ENCODE data around the gene DTNB.
"Not testable (repeated sequence)": the region's sequence is repeated elsewhere in the genome, so short reads cannot be mapped to it uniquely, and the experiment has no call there.

Gene DTNB

GRCh38 chr2:25576596-25576995, 96.8 kb downstream of the DTNB start:
- Mint-ChIP-seq H3K36me3 (ENCODE audit: low read depth) (peaks cover 13% of the 10 kb centered on the region), H3K27ac (no peak overlapping the region), H3K27me3 (ENCODE audit: low read depth) (no peaks in the 10 kb centered on the region), H3K9me3 (no peaks in the 10 kb centered on the region), H3K4me3 (no peak overlapping the region), H3K4me1 (ENCODE audit: low read depth) (peaks cover 4% of the 10 kb centered on the region)
- DNase-seq (ENCODE audit: low spot score) = no peak

DNA sequence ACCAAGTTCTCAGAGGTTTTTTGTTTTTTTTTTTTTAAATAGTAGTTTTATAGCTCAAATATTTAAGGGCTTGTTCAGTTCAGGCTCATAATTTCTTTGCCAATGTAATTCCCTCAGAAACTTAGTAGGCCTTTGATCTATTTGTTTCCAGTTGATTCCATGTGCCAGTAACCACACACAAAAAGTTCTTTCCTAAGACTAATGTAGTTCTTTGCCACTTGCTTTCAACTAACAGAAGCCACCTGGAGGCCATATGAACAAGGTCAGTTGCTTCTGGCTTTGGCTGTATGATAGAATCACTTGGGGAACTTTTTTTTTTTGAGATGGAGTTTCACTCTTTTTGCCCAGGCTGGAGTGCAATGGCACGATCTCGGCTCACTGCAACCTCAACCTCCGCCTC, 100.7 kb downstream of the DTNB start:
- no peak overlapping the region for H3K4me3 Mint-ChIP-seq
- H3K27ac Mint-ChIP-seq = no peak overlapping the region
- H3K9me3 Mint-ChIP-seq = no peaks in the 10 kb centered on the region
- no peak for DNase-seq (ENCODE audit: low spot score)
- H3K4me1 Mint-ChIP-seq (ENCODE audit: low read depth) = no peaks in the 10 kb centered on the region
- peaks cover 5% of the 10 kb centered on the region for H3K36me3 Mint-ChIP-seq (ENCODE audit: low read depth)
- no peaks in the 10 kb centered on the region for H3K27me3 Mint-ChIP-seq (ENCODE audit: low read depth)

DNA sequence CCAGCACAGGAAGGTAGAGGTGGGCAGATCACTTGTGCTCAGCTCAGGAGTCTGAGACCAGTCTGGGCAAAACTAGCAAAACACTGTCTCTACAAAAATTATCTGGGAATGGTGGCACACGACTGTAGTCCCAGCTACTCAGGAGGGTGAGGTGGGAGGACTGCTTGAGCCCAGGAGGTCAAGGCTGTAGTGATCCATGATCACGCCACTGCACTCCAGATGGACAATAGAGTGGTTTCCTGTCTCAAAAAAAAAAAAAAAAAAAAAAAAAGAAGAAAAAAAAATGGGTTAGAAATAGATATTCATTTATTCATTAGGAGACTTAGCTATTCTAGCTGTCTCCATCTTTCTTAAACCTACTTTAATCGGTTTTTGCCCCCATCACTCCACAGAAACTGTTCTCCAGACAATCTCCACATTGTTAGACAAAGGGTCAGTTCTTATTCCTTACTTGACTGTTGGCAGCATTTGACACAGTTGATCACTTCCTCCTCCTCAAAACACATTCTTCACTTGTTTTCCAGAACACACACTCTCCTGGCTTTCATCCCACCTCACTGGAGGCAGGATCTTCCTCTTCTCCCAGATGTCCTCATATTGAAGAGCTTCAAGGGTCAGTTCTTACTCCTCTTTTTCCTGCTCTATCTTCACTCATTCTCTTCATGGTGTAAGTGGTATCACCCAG, 103.1 kb downstream of the DTNB start:
- H3K27ac Mint-ChIP-seq = no peak overlapping the region
- DNase-seq (ENCODE audit: low spot score) = no peak
- peaks cover 11% of the 10 kb centered on the region for H3K4me1 Mint-ChIP-seq (ENCODE audit: low read depth)
- no peaks in the 10 kb centered on the region for H3K27me3 Mint-ChIP-seq (ENCODE audit: low read depth)
- H3K4me3 Mint-ChIP-seq = no peak overlapping the region
- peaks cover 4% of the 10 kb centered on the region for H3K36me3 Mint-ChIP-seq (ENCODE audit: low read depth)
- no peaks in the 10 kb centered on the region for H3K9me3 Mint-ChIP-seq

- H3K27ac Mint-ChIP-seq = no peak overlapping the region
- H3K4me3 Mint-ChIP-seq = no peak overlapping the region
- peaks cover 11% of the 10 kb centered on the region for H3K4me1 Mint-ChIP-seq (ENCODE audit: low read depth)
- no peaks in the 10 kb centered on the region for H3K27me3 Mint-ChIP-seq (ENCODE audit: low read depth)
- no peaks in the 10 kb centered on the region for H3K9me3 Mint-ChIP-seq
- DNase-seq (ENCODE audit: low spot score) = no peak
- no peaks in the 10 kb centered on the region for H3K36me3 Mint-ChIP-seq (ENCODE audit: low read depth)
Measured at GRCh38 chr2:25567406-25567805, 106.0 kb downstream of the DTNB start.

DNA sequence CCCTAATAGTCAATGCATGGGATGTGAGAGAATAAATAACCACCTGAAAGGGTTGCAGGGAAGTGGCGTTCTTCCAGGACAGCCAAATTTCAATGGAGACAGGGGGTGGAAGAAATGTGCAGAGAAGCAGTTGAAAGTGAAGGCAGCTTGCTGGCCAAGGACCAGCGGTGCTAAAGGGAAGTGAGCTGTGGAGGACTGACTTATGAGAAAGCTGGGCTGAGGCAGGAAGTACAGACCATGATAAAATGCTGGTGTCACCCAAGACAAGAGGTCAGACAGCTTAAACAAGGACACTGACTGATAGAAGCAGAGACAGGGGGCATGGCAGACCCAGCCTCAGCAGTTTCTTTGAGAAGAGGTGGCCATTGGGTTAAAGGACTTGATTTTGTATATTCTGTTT, 106.7 kb downstream of the DTNB start:
- no peak for DNase-seq (ENCODE audit: low spot score)
- Mint-ChIP-seq H3K4me1 (ENCODE audit: low read depth) (peaks cover 14% of the 10 kb centered on the region), H3K4me3 (peak overlapping the region; percentile 25), H3K27ac (peak overlapping the region; percentile 69), H3K9me3 (no peaks in the 10 kb centered on the region), H3K36me3 (ENCODE audit: low read depth) (peaks cover 2% of the 10 kb centered on the region), H3K27me3 (ENCODE audit: low read depth) (no peaks in the 10 kb centered on the region)

GRCh38 chr2:25566094-25566493, 107.3 kb downstream of the DTNB start:
- Mint-ChIP-seq H3K36me3 (ENCODE audit: low read depth) (peaks cover 5% of the 10 kb centered on the region), H3K9me3 (peaks cover 2% of the 10 kb centered on the region), H3K4me1 (ENCODE audit: low read depth) (peaks cover 18% of the 10 kb centered on the region), H3K27ac (no peak overlapping the region), H3K4me3 (no peak overlapping the region), H3K27me3 (ENCODE audit: low read depth) (no peaks in the 10 kb centered on the region)
- no peak for DNase-seq (ENCODE audit: low spot score)

DNA sequence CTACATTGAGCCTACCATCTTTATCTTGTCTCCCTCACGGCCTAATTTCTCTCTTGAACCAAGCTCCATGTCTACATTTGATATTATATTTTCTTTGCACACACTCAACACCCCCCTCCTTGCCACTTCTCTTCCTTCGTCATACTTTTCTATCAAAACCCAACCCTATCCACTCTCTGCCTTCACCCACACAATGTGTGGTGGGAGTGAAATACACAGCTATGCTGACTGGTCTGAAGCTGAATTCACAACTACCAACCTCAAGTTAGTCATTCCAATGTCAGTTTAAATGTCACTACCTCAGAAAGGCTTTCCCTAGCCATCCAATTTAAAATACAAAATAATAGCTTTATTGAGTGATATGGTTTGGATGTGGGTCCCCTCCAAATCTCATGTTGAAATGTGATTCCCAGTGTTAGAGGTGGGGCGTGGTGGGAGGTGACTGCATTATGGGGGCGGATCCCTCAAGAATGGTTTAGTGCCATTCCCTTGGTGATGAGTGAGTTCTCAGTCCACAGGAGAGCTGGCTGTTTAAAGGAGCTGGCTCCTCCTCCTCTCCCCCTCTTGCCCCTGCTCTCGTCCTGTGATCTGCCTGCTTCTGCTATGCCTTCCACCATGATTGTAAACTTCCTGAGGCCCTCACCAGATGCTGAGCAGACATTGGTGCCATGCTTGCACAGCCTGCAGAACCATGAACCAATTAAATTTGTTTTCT, 112.1 kb downstream of the DTNB start:
- Mint-ChIP-seq H3K4me1 (ENCODE audit: low read depth) (peaks cover 48% of the 10 kb centered on the region), H3K27me3 (ENCODE audit: low read depth) (no peaks in the 10 kb centered on the region), H3K27ac (peak overlapping the region; percentile 72), H3K9me3 (peaks cover 5% of the 10 kb centered on the region), H3K4me3 (no peak overlapping the region), H3K36me3 (ENCODE audit: low read depth) (peaks cover 21% of the 10 kb centered on the region)
- peak; percentile 68 for DNase-seq (ENCODE audit: low spot score)

DNA sequence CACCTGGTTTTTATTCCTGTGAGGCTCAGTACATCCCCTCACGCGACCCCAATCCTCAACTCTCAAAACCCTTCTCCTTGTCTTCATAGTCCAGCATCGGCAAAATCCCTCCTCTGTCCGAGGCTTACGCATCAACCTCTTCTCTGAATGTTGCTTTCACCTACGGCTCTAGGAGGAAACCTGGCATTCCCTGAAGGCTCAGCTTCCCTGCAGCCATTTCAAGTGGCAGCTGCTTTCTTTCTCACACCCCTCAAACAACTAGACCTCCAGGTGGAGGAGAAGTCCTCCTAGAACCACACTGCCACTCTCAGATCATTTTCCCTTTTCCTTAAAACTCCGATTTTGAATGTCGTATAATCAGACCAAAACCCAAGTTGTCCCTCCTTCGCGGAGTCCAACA, 114.2 kb downstream of the DTNB start:
- Mint-ChIP-seq H3K4me1 (ENCODE audit: low read depth) (peaks cover 51% of the 10 kb centered on the region), H3K4me3 (peak overlapping the region; percentile 53), H3K9me3 (peaks cover 5% of the 10 kb centered on the region), H3K27ac (peak overlapping the region; percentile 94), H3K36me3 (ENCODE audit: low read depth) (peaks cover 21% of the 10 kb centered on the region), H3K27me3 (ENCODE audit: low read depth) (no peaks in the 10 kb centered on the region)
- no peak for DNase-seq (ENCODE audit: low spot score)

GRCh38 chr2:25558262-25558661, 115.1 kb downstream of the DTNB start:
- peak overlapping the region; percentile 94 for H3K27ac Mint-ChIP-seq

GRCh38 chr2:25557179-25558036, 116.0 kb downstream of the DTNB start:
- Mint-ChIP-seq H3K9me3 (peaks cover 5% of the 10 kb centered on the region), H3K27me3 (ENCODE audit: low read depth) (no peaks in the 10 kb centered on the region), H3K4me1 (ENCODE audit: low read depth) (peaks cover 52% of the 10 kb centered on the region), H3K4me3 (peak overlapping the region; percentile 53), H3K36me3 (ENCODE audit: low read depth) (peaks cover 23% of the 10 kb centered on the region), H3K27ac (peak overlapping the region; percentile 94)
- DNase-seq (ENCODE audit: low spot score) = no peak

More at GRCh38 chr2:25558262-25558661, 115.1 kb downstream of the DTNB start:
- Mint-ChIP-seq H3K4me3 (peak overlapping the region; percentile 53), H3K36me3 (ENCODE audit: low read depth) (peaks cover 23% of the 10 kb centered on the region), H3K4me1 (ENCODE audit: low read depth) (peaks cover 51% of the 10 kb centered on the region), H3K27me3 (ENCODE audit: low read depth) (no peaks in the 10 kb centered on the region), H3K9me3 (peaks cover 5% of the 10 kb centered on the region)
- peak; percentile 73 for DNase-seq (ENCODE audit: low spot score)

- Mint-ChIP-seq H3K36me3 (ENCODE audit: low read depth) (peaks cover 7% of the 10 kb centered on the region), H3K27me3 (ENCODE audit: low read depth) (no peaks in the 10 kb centered on the region), H3K9me3 (no peaks in the 10 kb centered on the region), H3K4me1 (ENCODE audit: low read depth) (peaks cover 31% of the 10 kb centered on the region), H3K4me3 (no peak overlapping the region), H3K27ac (no peak overlapping the region)
- no peak for DNase-seq (ENCODE audit: low spot score)
Measured at GRCh38 chr2:25552318-25552717, 121.1 kb downstream of the DTNB start.

GRCh38 chr2:25551316-25551715, 122.1 kb downstream of the DTNB start:
- no peak for DNase-seq (ENCODE audit: low spot score)
- H3K9me3 Mint-ChIP-seq = no peaks in the 10 kb centered on the region
- H3K27ac Mint-ChIP-seq = no peak overlapping the region
- H3K27me3 Mint-ChIP-seq (ENCODE audit: low read depth) = no peaks in the 10 kb centered on the region
- no peak overlapping the region for H3K4me3 Mint-ChIP-seq
- peaks cover 22% of the 10 kb centered on the region for H3K4me1 Mint-ChIP-seq (ENCODE audit: low read depth)
- peaks cover 6% of the 10 kb centered on the region for H3K36me3 Mint-ChIP-seq (ENCODE audit: low read depth)

GRCh38 chr2:25549571-25549970, 123.8 kb downstream of the DTNB start:
- not testable (repeated sequence) for H3K27ac Mint-ChIP-seq; H3K9me3 Mint-ChIP-seq; H3K36me3 Mint-ChIP-seq (ENCODE audit: low read depth); H3K27me3 Mint-ChIP-seq (ENCODE audit: low read depth); DNase-seq (ENCODE audit: low spot score); H3K4me3 Mint-ChIP-seq
- H3K4me1 Mint-ChIP-seq (ENCODE audit: low read depth) = peaks cover 25% of the 10 kb centered on the region

- Mint-ChIP-seq H3K9me3 (no peaks in the 10 kb centered on the region), H3K27me3 (ENCODE audit: low read depth) (no peaks in the 10 kb centered on the region), H3K4me1 (ENCODE audit: low read depth) (peaks cover 29% of the 10 kb centered on the region), H3K4me3 (no peak overlapping the region), H3K27ac (no peak overlapping the region), H3K36me3 (ENCODE audit: low read depth) (peaks cover 4% of the 10 kb centered on the region)
- no peak for DNase-seq (ENCODE audit: low spot score)
Measured at GRCh38 chr2:25548601-25549000, 124.8 kb downstream of the DTNB start.
